Mesenteric fat pad (tissue), 1 donor: ENCODE data around the gene JUN. TPM values are rescaled to one million over a fixed set of nuclear protein-coding genes. Genes with fewer than 3 reads are reported as not detected.
"Not testable (repeated sequence)": the region's sequence is repeated elsewhere in the genome, so short reads cannot be mapped to it uniquely, and the experiment has no call there.

ENCODE experiments used
- DNase-seq: peaks from one replicate; pipeline ENCODE4 v3.0.0-alpha.2; 2020; ENCODE audit warnings: low spot score
- total RNA-seq: library from RNA; stranded (reverse); fragmentation: NEBNext Ultra II Directional; extraction: Animal tissue kit (Norgen Biotek cat#: 25700); gene quantifications from one replicate; pipeline ENCODE4 v1.2.1, GENCODE V29; 2021
- donor health status: DM: yes; HTN: yes; CAD: no.

Gene JUN
- total RNA-seq, 1 donor from 2014 or later = 298 TPM

DNA sequence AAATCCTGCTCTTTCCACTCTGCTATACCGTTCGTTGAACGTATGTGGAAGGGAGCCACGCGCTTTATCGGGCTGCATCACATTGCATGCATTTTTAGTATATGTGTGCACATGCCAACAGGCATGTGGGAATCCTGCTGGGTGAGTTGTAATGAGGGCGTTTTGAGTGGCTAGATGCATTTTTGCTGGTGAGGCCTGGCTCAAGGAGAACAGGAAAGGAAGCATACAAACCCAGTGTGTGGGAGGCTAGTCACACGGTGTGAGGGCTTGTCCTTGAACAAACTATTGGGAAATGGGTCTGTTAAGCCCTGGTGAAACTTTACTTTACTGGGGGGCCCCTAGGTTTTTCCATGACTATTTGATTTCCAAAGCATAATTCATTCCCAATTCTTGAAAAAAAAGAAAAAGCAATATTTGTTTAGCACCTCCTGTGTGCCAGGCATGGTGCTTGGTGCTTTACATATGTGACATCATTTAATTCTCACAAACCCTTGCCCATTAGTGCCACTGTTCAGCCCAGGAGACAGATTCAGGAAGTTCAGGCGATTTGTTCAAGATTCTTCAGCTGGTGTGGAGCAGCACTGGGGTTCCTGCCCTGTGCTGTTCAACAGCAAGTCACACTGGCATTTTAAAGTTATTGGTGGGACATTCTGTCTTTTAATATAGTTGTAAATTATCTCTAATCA, 25.6 kb upstream of the JUN start:
- no peak for DNase-seq

DNA sequence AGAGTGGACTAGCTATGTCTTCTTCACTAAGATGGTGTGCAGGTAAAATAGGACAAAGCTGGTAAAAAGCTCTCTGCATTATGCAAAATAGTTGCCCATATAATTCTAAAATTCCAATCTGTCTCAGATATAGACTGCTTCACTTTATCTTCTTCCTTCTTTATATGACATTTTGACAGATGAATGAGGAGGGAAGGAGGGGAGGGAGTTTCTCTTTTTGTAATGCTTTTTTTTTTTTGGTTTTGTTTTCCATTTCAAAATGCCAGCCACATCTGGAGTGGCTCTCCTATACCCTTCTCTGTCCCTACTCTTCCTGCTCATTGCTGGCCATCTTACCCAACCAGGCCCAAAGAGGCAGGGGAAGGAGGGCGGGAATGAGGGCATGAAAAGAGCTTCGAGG, 24.2 kb upstream of the JUN start:
- no peak for DNase-seq

GRCh38 chr1:58805716-58806571, 22.1 kb upstream of the JUN start:
- DNase-seq = no peak

- no peak for DNase-seq
Measured at GRCh38 chr1:58804853-58805565, 21.2 kb upstream of the JUN start.

DNA sequence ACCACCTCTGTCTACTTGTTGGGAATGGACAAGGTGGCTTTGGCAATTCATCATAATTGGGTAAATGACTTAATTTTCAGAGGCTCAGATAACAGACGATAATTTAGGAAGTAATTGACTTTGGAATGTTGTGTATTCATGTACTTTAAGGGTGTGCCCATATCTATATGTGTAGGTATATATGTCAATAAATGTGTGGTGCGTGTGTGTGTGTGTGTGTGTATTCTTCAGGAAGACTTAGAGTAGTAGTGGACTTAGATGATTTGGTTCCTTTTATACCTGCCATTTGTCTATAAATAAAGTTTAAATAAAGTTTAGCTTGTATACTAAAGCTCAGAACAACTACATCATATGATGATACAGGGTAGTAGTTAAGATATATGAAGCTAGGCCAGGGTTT, 20.0 kb upstream of the JUN start:
- DNase-seq = no peak

GRCh38 chr1:58802640-58803399, 19.0 kb upstream of the JUN start:
- no peak for DNase-seq

- not testable (repeated sequence) for DNase-seq
Measured at GRCh38 chr1:58801286-58801685, 17.4 kb upstream of the JUN start.

DNA sequence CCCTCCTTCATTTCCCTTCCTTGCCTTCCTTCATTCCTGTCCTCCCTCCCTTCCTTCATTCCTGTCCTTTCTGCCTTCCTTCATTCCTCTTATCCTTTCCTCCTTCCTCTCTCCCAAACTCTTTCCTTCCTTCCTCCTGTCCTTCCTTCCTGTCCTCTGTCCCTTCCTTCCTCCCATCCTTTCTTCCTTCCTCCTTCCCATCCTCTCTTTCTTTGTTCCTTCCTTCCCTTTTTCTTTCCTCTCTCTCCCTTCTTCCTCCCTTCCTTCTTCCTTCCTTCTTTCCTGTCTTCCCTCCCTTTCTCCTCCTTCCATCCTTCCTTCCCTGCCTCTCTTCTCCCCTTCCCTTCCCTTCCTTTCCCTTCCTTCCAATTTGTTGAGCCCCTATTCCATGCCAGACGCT, 15.8 kb upstream of the JUN start:
- DNase-seq = no peak

DNA sequence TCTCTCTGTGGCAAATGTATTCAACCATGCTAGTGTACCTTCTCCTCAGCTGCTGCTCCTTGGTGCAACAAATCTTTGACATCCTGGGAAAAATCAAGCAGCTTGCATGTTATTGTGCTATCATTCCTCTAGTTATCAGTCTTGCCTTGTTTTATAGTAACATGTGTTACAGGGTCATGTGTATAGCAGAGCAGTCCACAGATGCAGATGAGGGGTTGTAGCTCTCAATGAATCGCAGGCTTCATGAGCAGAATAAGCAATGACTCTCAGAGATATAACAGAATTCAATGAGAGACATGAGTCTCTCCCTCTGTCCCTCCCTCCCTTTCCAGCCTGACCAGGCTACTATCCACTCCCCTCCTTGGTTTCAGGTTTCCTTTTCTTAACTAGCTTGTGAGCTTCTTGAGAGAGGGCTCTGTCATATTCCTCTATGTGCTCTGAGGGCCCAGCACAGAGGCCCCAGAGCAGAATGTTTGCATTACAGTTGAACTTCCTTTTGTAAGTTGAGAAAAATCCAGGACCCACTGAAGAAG, 15.1 kb upstream of the JUN start:
- DNase-seq = no peak

DNA sequence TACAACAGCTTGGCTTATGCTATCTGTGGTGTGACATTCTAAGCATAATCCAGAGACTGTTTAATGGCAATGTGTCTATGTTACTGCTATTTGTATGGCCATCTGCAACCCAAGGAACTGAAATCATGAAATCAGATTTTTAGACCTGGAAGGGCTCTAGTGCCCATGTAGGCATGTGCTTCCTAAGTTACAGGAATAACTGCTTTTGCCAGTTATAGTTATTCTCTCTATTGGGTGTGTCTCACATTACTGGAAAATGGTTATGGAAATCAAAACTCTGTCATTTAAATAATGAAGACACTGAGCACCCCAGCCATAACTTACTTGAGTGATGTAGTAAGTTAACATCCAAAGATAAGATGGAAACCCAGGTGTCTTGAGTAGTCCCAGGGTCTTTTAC, 12.6 kb upstream of the JUN start:
- DNase-seq = no peak

DNA sequence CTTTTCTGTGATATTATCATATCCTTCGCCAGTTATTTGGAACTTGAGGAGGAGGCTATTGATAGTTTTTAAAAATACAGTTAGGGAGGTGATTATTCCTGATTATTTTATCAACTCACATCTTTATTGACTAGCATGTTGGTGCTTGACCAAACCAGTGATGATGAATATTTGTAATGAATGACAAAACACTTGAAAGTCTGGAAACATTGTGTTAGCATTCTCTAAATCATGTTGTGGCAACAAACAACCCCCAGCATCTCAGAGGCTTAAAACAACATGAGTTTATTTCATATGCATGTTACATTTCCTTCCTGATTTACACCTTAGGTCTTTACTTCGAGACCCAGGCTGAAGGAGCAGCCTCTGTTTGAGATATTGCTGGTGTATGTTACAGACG, 10.7 kb upstream of the JUN start:
- no peak for DNase-seq

- DNase-seq = no peak
Measured at GRCh38 chr1:58792846-58793245, 9.0 kb upstream of the JUN start.

DNA sequence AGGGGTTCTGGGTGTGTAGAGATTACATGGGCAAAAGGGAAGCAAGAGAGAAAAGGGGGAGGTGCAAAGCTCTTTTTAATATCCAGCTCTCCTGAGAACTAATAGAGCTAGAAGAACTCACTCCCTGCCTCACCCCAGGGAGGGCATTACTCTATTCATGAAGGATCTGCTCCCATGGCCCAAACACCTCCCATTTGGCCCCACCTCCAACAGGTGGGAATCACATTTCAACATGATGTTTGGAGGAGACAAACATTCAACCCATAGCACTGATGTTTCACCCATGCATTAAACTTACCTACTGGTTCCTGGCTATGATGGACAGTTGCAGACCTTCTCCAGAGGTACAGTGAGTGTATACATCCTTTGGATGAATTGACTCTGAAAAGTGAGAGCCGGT, 7.3 kb upstream of the JUN start:
- no peak for DNase-seq

DNA sequence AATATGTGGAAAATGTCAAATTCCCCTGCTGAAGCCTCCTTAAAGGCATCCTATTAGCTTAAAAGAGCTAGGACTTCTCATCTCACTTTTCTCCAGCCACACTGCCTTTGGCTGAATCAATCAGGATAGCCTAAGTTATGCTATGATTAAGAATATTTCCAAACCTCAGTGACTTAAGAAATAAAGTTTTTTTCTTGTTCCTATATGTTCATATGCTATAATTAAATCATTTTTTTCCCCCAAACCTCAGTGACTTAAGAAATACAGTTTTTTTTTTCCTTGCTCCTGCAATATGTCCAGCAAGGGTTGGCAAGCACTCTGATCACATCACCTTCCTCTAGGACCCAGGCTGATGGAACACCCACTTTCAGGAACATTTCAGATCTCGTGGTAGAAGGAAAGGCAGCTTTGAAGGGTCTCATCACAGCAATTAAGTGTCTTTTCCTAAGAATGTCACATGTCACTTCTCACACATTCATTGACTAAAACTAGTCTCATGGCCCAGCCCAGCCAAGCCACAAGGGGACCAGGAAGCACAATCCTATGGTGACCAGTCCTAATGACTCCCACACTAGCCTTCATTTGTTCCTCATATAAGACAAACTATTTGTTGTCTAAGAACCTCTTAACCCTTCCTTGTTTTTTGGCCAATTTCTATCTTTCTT, 6.3 kb upstream of the JUN start:
- DNase-seq = no peak

- no peak for DNase-seq
Measured at GRCh38 chr1:58789322-58789856, 5.5 kb upstream of the JUN start.

DNA sequence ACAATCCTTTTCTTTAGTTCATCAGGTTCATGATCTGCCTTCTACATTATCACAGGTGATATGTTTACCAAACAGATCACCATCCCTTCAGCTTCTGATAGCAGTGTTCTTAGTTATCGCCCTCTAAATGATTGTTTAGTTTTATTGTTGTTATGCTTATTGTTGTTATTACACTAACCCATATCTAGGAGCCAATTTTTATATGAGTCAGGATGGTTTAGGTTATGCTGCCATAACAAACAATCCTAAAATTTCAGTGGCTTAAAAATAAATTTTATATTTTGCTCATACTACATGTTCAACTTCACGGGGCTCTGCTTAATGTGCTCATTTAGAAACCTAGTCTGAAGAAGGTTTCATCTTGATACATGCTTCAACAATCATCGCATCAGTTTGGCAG, 4.4 kb upstream of the JUN start:
- no peak for DNase-seq

- no peak for DNase-seq
Measured at GRCh38 chr1:58786927-58787245, 3.0 kb upstream of the JUN start.

- DNase-seq = no peak
Measured at GRCh38 chr1:58786184-58786926, 2.5 kb upstream of the JUN start.

- peak; percentile 90 for DNase-seq
Measured at GRCh38 chr1:58785442-58786058, 1.7 kb upstream of the JUN start.
